Bronchial epithelial cell (primary cell): ENCODE measurements around the gene SPECC1. TPM values are rescaled to one million over a fixed set of nuclear protein-coding genes. Genes with fewer than 3 reads are reported as not detected.

Source experiments
- DNase-seq: peaks from one replicate; pipeline ENCODE4 v3.0.0-alpha.2; 2010; ENCODE audit warnings: low read depth
- FAIRE-seq: peaks from 2 replicates; lab custom pipeline; 2011; peaks lifted over from hg19 to GRCh38; lab: Jason Lieb, UNC
- H3K27me3 ChIP-seq: 2 replicates; pipeline ENCODE4 v1.5.1; 2011; ENCODE audit warnings: low read length; ENCODE audit not compliant: control insufficient read depth, insufficient read depth
- H3K36me3 ChIP-seq: 2 replicates; pipeline ENCODE4 v1.5.1; 2011; ENCODE audit warnings: low read length; ENCODE audit not compliant: control insufficient read depth, insufficient read depth
- H3K4me3 ChIP-seq: 2 replicates; pipeline ENCODE4 v1.5.1; 2011; ENCODE audit warnings: mild to moderate bottlenecking, low read depth, low read length, control low read depth
- CTCF ChIP-seq: IDR thresholded peaks from 2 replicates; pipeline ENCODE4 v1.5.1; 2011; ENCODE audit warnings: mild to moderate bottlenecking, moderate library complexity, low read length, control low read depth, inconsistent platforms; ENCODE audit not compliant: insufficient read depth, severe bottlenecking
- total RNA-seq: library from RNA; depleted of rRNA; stranded (reverse); fragments of >200 nt; gene quantifications from 2 replicates; pipeline ENCODE4 v1.2.1, GENCODE V29; 2014

Gene SPECC1
- total RNA-seq, 1 donor from 2014 or later, result 57.1 TPM

- peak overlapping the region; percentile 96 for H3K4me3 ChIP-seq
- H3K36me3 ChIP-seq, result peaks cover 2% of the 10 kb centered on the region
- peak; percentile 6 for DNase-seq
- FAIRE-seq, result no peak
- TF ChIP-seq CTCF, result no peak
- no peaks in the 10 kb centered on the region for H3K27me3 ChIP-seq
Observed at GRCh38 chr17:19978209-19978802, 30.9 kb upstream of the SPECC1 start.

GRCh38 chr17:19978805-19979211 lies 30.4 kb upstream of the SPECC1 start:
- no peak for FAIRE-seq
- Histone ChIP-seq H3K4me3 (no peak overlapping the region), H3K27me3 (no peaks in the 10 kb centered on the region), H3K36me3 (peaks cover 2% of the 10 kb centered on the region)
- no peak for TF ChIP-seq CTCF
- no peak for DNase-seq

- H3K4me3 ChIP-seq, result no peak overlapping the region
- FAIRE-seq (no peak), DNase-seq (no peak)
- no peaks in the 10 kb centered on the region for H3K27me3 ChIP-seq
- peaks cover 2% of the 10 kb centered on the region for H3K36me3 ChIP-seq
- TF ChIP-seq CTCF, result no peak
Observed at GRCh38 chr17:19979917-19980770, 29.0 kb upstream of the SPECC1 start.

- FAIRE-seq, result peak; percentile 28
- DNase-seq, result peak; percentile 56
- TF ChIP-seq CTCF, result no peak
- no peaks in the 10 kb centered on the region for H3K36me3 ChIP-seq
- H3K27me3 ChIP-seq, result no peaks in the 10 kb centered on the region
- no peak overlapping the region for H3K4me3 ChIP-seq
Observed at GRCh38 chr17:19986941-19987861, 22.0 kb upstream of the SPECC1 start.

GRCh38 chr17:19987897-19988296 lies 21.3 kb upstream of the SPECC1 start:
- no peak for FAIRE-seq
- DNase-seq, result no peak
- Histone ChIP-seq H3K36me3 (no peaks in the 10 kb centered on the region), H3K27me3 (no peaks in the 10 kb centered on the region), H3K4me3 (no peak overlapping the region)
- no peak for TF ChIP-seq CTCF
